GM10847 (cell line): ENCODE results near the gene PEAK3.

ENCODE experiments used
- POLR2A ChIP-seq: IDR thresholded peaks from 2 replicates; pipeline ENCODE4 v1.6.1; 2011; ENCODE audit not compliant: insufficient read length; ENCODE audit errors: extremely low read depth

PEAK3 gene

GRCh38 chr19:2269244-2270156 lies 12.5 kb downstream of the PEAK3 start:
- TF ChIP-seq POLR2A = peak; percentile 99

GRCh38 chr19:2268861-2269243 lies 13.1 kb downstream of the PEAK3 start:
- no peak for TF ChIP-seq POLR2A

DNA sequence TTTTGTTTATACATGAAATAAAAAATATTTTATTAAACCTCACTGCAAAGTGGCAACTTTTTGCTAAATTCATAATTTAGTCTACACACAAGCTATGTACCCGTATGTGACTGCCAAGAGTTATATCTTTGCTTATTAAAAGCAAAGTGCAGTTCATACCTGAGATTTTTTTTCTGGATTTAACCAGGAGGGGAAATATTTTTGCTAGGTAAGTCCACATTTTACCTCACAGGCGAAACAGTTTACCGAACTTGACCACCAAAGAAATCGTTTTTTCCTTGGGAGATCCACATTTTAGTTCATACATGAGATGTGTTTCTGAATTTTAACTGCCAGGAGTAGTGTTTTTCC lies 13.5 kb downstream of the PEAK3 start:
- TF ChIP-seq POLR2A = no peak

GRCh38 chr19:2266183-2266993 lies 15.6 kb downstream of the PEAK3 start:
- TF ChIP-seq POLR2A = no peak

- no peak for TF ChIP-seq POLR2A
These were observed 20.4 kb downstream of the PEAK3 start for GRCh38 chr19:2261438-2262172.

DNA sequence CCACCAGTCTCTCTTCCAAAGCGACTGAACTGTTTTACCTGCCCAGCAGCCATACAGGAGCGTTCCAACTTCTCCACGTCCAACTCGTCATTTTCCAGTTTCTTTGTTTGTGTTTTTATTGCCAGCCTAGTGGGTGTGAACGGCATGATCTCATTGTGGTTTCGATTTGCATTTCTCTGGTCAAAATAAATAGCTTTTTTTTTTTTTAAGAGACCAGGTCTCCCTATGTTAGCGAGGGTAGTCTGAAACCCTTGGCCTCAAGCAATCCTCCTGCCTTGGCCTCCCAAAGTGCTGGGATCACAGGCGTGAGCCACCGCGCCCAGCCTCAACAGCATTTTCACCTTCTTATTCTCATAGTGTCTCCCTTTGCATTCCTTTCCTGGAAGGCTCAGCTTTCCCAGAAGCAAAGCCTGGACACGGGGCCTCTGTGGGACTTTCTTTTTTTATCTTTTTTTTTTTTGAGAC lies 21.6 kb downstream of the PEAK3 start:
- TF ChIP-seq POLR2A = no peak

DNA sequence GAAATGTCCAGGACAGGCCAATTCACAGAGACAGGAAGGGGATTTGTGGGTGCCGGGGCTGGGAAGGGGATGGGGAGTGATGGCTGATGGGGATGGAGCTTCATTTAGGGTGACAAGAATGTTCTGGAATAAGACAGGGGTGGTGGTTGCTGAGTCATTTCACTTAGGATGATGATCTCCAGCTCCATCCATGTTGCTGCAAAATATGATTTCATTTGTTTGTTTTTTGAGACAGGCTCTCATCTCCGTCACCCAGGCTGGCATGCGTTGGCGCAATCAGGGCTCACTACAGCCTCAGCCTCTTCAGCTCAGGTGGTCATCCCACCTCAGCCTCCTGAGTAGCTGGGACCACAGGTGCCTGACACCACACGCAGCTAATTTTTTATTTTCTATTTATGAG lies 22.6 kb downstream of the PEAK3 start:
- no peak for TF ChIP-seq POLR2A

DNA sequence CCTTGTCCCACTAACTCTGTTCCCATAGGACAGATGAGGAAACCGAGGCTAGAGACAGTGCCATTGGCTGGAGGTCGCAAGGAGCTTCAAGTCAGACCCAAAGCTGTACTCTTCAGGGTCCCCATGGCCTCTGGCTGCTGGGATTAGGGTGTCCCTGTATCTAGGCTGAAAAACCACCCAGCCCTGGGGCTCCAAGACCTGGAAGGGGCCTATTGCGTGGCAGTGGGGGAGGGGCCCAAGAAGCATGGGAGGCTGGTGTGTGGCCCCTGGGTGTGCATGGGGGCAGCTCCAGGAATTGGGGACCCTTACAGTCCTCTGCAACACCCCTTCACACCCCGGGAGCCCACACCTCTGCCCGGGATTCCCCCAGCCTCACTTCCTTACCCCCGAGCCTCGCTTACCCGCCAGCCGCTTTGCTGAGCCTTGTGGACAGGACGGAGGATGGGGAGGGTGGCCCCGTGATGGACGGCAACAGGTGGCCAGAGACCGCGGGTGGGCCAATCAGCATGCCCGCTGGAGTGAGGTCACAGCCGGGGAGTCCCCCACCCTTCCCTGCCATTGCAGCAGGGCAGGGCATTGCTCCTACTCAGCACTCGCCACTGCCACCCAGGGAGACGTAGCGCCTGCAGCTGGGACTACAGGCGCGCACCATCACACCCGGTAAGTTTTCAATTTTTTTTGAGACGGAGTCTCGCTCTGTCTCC lies 25.8 kb downstream of the PEAK3 start, which contains the start of gene JSRP1:
TSS of gene JSRP1 (minus strand) at position 436 of the 704 bp plus-strand sequence. CDS start 1,103 bp downstream, outside the sequence.
- no peak for TF ChIP-seq POLR2A

DNA sequence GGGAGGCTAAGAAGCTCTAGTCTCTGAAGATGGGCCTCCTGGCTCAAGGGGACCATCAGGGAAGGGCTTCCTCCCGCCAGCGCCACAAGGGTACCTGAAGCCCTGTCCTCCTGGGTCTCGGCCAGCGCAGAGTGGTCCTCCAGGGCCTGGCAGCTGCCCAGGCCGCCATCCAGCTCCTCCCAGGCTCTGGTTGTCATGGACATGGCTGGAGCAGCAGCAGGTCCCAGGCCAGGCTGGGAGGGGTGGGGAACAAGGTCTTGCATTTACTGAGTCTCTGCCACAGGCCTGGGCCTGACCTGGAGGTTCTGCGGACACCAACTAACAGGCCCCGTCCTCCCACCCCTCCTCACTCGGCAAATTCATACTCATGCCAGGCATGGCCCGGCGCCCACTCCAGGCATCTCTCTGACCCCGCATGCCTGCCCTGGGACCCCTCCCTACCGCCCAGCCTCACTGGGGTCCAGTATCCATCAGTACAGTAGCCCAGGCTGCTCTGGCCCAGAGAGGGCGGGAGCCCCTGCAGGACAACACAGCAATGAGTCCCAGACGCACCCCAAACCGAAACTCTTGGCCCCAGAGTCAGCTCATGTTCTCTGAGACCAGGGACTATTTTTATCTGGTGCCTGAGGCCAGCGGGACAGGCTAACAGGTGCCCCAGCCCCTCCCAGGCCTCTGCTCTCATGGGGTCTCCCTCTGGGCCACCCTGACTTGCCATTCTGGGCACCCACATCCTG lies 26.7 kb downstream of the PEAK3 start:
- TF ChIP-seq POLR2A = no peak

DNA sequence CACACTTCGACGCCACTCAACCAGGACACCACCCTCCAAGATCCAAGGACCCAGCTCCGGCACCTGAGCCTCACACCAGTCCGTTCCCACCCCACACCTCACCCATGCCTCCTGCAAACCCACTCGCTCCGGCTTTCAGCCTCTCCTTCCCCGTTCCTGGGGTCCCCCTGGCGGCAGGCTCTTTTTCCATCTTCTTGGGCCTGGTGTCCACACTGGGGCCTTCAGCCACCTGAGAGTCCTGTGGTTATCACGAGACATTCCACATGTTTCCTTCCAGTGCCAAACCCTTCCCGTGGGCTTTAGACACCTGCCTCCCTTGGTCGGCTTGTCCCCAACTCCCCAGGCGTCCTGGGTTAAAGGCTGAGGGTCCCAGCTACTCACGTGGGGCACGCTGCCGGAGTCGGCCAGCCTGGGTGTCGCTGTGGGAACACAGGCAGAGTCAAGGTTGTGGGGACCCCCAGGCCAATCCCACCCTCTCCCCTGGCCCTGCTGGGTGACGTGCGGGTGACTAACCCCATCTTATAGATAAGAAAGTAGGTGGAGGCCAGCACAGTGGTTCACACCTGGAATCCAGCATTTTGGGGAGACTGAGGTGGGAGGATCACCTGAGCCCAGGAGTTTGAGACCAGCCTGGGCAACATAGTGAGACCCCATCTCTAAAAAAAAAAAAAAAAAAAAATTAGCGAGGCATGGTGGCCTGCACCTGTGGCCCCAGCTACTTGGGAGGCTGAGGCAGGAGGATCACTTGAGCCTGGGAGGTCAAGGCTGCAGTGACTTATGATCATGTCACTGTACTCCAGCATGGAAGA lies 27.7 kb downstream of the PEAK3 start:
- TF ChIP-seq POLR2A = no peak

- no peak for TF ChIP-seq POLR2A
These were observed 28.6 kb downstream of the PEAK3 start for GRCh38 chr19:2253106-2254063.

GRCh38 chr19:2252797-2253105 lies 29.2 kb downstream of the PEAK3 start:
- no peak for TF ChIP-seq POLR2A

GRCh38 chr19:2252055-2252796 lies 29.7 kb downstream of the PEAK3 start:
- TF ChIP-seq POLR2A = no peak
